D721Med (cell line): ENCODE data around the gene DNAJB9.

ENCODE experiments used
- DNase-seq: peaks from one replicate; pipeline ENCODE4 v3.0.0; 2011; ENCODE audit warnings: low spot score; ENCODE audit not compliant: insufficient read length
- FAIRE-seq: peaks from 2 replicates; lab custom pipeline; 2011; peaks lifted over from hg19 to GRCh38; lab: Jason Lieb, UNC
- CTCF ChIP-seq: IDR thresholded peaks from 2 replicates; pipeline ENCODE4 v1.5.1; 2012; ENCODE audit warnings: mild to moderate bottlenecking, control low read depth; ENCODE audit not compliant: insufficient read depth; ENCODE audit errors: missing control alignments

Gene DNAJB9

GRCh38 chr7:108557191-108557590 is 12.5 kb upstream of the DNAJB9 start:
- TF ChIP-seq CTCF, result no peak
- DNase-seq, result no peak
- no peak for FAIRE-seq

GRCh38 chr7:108557617-108558016 is 12.1 kb upstream of the DNAJB9 start:
- TF ChIP-seq CTCF, result no peak
- FAIRE-seq (no peak), DNase-seq (no peak)

DNA sequence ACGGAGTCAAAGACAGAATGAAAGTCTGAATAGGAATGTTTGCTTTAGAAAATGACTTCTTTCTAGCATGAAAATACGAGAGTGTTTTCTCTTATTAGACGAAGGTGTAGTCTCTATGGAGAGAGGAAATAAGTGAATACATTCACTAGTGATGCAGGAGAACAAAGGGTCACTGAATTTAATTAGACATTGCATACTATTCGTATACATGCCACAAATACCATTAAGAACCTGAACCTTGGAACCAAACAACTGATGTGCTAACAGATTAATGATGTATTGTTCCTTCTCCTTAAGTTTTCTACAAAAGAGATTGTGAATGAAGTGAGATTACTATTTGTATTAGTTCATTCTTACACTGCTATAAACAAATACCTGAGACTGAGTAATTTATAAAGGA is 10.4 kb upstream of the DNAJB9 start:
- DNase-seq (no peak), FAIRE-seq (no peak)
- no peak for TF ChIP-seq CTCF

DNA sequence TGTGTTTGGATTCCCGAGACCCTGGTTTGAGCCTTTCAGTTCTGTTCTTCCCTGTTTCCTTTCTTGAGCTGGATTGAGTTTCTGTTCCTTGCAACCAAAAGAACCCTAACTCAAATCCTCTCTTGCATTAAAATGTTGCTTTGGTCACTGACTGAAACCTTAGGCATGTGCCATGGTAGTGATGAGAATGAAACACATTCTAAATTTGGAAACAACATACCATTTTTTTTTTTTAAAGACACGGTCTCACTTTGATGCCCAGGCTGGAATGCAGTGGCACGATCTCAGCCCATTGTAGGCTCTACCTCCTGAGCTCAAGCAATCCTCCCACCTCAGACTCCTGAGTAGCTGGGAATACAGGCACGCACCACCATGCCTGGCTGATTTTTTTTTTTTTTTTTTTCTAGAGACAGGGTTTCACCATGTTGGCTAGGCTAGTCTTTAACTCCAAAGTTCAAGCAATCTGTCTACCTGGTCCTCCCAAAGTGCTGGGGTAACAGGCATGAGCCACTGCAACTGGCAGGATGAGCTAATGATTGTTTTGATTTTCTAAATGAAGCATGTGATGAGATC is 8.5 kb upstream of the DNAJB9 start:
- FAIRE-seq (no peak), DNase-seq (no peak)
- TF ChIP-seq CTCF, result no peak

DNA sequence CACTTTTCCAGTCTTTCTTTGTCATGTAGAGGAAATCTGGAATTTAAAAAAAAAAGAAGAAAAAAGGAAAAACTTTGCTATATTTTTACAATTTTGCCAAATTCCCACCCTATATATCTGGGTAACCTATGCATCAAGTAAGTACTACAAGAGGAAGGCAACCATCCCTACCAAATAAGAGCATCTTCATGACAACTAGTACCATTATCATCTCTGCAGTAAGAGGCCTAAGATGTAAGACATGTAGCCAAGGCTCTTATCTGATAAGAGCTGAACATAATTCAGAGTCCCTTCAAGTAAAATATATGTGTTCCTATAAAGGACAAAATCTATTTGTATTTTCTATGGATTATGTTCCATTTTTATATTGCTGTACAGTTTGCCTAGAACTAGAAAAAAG is 3.7 kb upstream of the DNAJB9 start:
- FAIRE-seq (no peak), DNase-seq (no peak)
- TF ChIP-seq CTCF, result no peak

- DNase-seq (no peak), FAIRE-seq (no peak)
Observed at GRCh38 chr7:108568801-108569380, 783 bp upstream of the DNAJB9 start.

More at GRCh38 chr7:108568801-108569380, 783 bp upstream of the DNAJB9 start:
- TF ChIP-seq CTCF, result no peak
